Natural killer cell (primary cell): Measurements from ENCODE around the gene KRT3. TPM values are rescaled to one million over a fixed set of nuclear protein-coding genes. Genes with fewer than 3 reads are reported as not detected.
"Not testable (repeated sequence)": the region's sequence is repeated elsewhere in the genome, so short reads cannot be mapped to it uniquely, and the experiment has no call there.

ENCODE experiments used
- ATAC-seq, 3 donors: fragments of 150-1000 bp in 2 of 3; fragments of 200-7000 bp in 1 of 3; cut with Tn5 transposase; 1 replicate in 1 of 3; 2 replicates in 2 of 3; pipeline ENCODE4 v1.10.0; 2021; ENCODE audit warnings: mild to moderate bottlenecking in 2 of 3, moderate library complexity in 2 of 3
- DNase-seq, 2 donors: peaks; one replicate each; pipeline versions ENCODE4 v3.0.0 to v3.0.0-alpha.2; 2013 to 2021; ENCODE audit warnings: mixed read lengths in 1 of 2
- H3K27ac ChIP-seq: one replicate; pipeline ENCODE4 v1.5.1; 2013; ENCODE audit warnings: mild to moderate bottlenecking, low read length
- H3K27me3 ChIP-seq: one replicate; pipeline ENCODE4 v1.6.1; 2013; ENCODE audit warnings: low read length; ENCODE audit not compliant: control insufficient read depth, insufficient read depth
- H3K36me3 ChIP-seq: one replicate; pipeline ENCODE4 v1.6.1; 2013; ENCODE audit warnings: low read length; ENCODE audit not compliant: control insufficient read depth, insufficient read depth
- H3K4me1 ChIP-seq: one replicate; pipeline ENCODE4 v1.6.1; 2013; ENCODE audit warnings: low read length; ENCODE audit not compliant: control insufficient read depth, insufficient read depth
- H3K4me3 ChIP-seq: one replicate; pipeline ENCODE4 v1.5.1; 2013; ENCODE audit warnings: low read length
- H3K9me3 ChIP-seq: one replicate; pipeline ENCODE4 v1.6.1; 2013; ENCODE audit warnings: low read length; ENCODE audit not compliant: control insufficient read depth, insufficient read depth
- H3K27ac Mint-ChIP-seq, 2 donors: one replicate each; pipeline ENCODE4 v1.8.0; 2022; ENCODE audit warnings: mild to moderate bottlenecking in 2 of 2, mixed read lengths in 2 of 2, moderate library complexity in 1 of 2
- H3K27me3 Mint-ChIP-seq, 2 donors: one replicate each; pipeline ENCODE4 v1.8.0; 2022; ENCODE audit warnings: low read depth in 2 of 2, mixed read lengths in 2 of 2
- H3K36me3 Mint-ChIP-seq: one replicate; pipeline ENCODE4 v1.8.0; 2022; ENCODE audit warnings: mixed read lengths
- H3K4me1 Mint-ChIP-seq, 2 donors: one replicate each; pipeline ENCODE4 v1.8.0; 2022; ENCODE audit warnings: mixed read lengths in 2 of 2
- H3K4me3 Mint-ChIP-seq: one replicate; pipeline ENCODE4 v1.8.0; 2022; ENCODE audit warnings: mild to moderate bottlenecking, moderate library complexity, mixed read lengths
- H3K9me3 Mint-ChIP-seq, 2 donors: one replicate each; pipeline ENCODE4 v1.8.0; 2022; ENCODE audit warnings: mixed read lengths in 2 of 2
- CTCF ChIP-seq: fragments of 200-600 bp; IDR thresholded peaks from one replicate; pipeline ENCODE4 v1.8.0; 2022; ENCODE audit warnings: antibody characterized with exemption
- WGBS: methylation state at CpG from one replicate; pipeline ENCODE4 v1.1.7; 2013; ENCODE audit warnings: missing lambda C conversion rate; ENCODE audit not compliant: insufficient coverage; 5-methylcytosine and 5-hydroxymethylcytosine counted together
- intact Hi-C: fragments of 100-400 bp; cut with micrococcal nuclease; formaldehyde crosslinking; loops from one replicate; pipeline ENCODE4 v1.14.2; 2022
- total RNA-seq, 4 donors: library from RNA; stranded (reverse); fragments of 120-200 nt in 1 of 4; gene quantifications; one replicate each; pipeline versions ENCODE4 v1.2.3 to v1.2.4, GENCODE V29; 2013 to 2022

Gene KRT3
- total RNA-seq, 3 donors from 2014 or later (not counting 1 experiment from before 2014, with no cell fraction given) = not detected

- no peak overlapping the region for H3K27ac ChIP-seq
- H3K36me3 Mint-ChIP-seq = no peaks in the 10 kb centered on the region
- intact Hi-C loops = no loop called here
- no peak overlapping the region for H3K4me3 ChIP-seq
- H3K4me1 ChIP-seq = no peaks in the 10 kb centered on the region
- H3K9me3 ChIP-seq = peaks cover 20% of the 10 kb centered on the region
- TF ChIP-seq CTCF = no peak
- H3K4me3 Mint-ChIP-seq = no peak overlapping the region
- DNase-seq (no peak), ATAC-seq (no peak)
- H3K4me1 Mint-ChIP-seq = no peaks in the 10 kb centered on the region
- H3K36me3 ChIP-seq = no peaks in the 10 kb centered on the region
- H3K27me3 ChIP-seq = no peaks in the 10 kb centered on the region
- peaks cover 2 to 7% of the 10 kb centered on the region in 2 donors for H3K9me3 Mint-ChIP-seq
- peaks cover 0 to 13% of the 10 kb centered on the region in 2 donors for H3K27me3 Mint-ChIP-seq
- 79% methylated on average over 9 of the region's 9 CpGs for WGBS
- H3K27ac Mint-ChIP-seq = no peak overlapping the region
These were observed 32.8 kb downstream of the KRT3 start for GRCh38 chr12:52763036-52763659.

- no peak overlapping the region for H3K27ac ChIP-seq
- TF ChIP-seq CTCF = no peak
- Mint-ChIP-seq H3K9me3 (peaks cover 2 to 7% of the 10 kb centered on the region in 2 donors), H3K4me1 (no peaks in the 10 kb centered on the region), H3K27me3 (peaks cover 0 to 13% of the 10 kb centered on the region in 2 donors), H3K27ac (no peak overlapping the region), H3K4me3 (no peak overlapping the region), H3K36me3 (no peaks in the 10 kb centered on the region)
- H3K27me3 ChIP-seq = peaks cover 2% of the 10 kb centered on the region
- H3K4me3 ChIP-seq = no peak overlapping the region
- peaks cover 20% of the 10 kb centered on the region for H3K9me3 ChIP-seq
- 83% methylated on average over 2 of the region's 2 CpGs for WGBS
- DNase-seq (no peak), ATAC-seq (no peak)
- intact Hi-C loops = no loop called here
- no peaks in the 10 kb centered on the region for H3K36me3 ChIP-seq
- no peaks in the 10 kb centered on the region for H3K4me1 ChIP-seq
These were observed 34.1 kb downstream of the KRT3 start for GRCh38 chr12:52761802-52762201.

- intact Hi-C loops, H3K27ac ChIP-seq, H3K9me3 Mint-ChIP-seq, H3K36me3 Mint-ChIP-seq, ATAC-seq, H3K27ac Mint-ChIP-seq, H3K27me3 ChIP-seq, H3K36me3 ChIP-seq, H3K4me1 ChIP-seq, H3K4me3 ChIP-seq, H3K4me3 Mint-ChIP-seq, H3K4me1 Mint-ChIP-seq, DNase-seq: not testable (repeated sequence)
- H3K27me3 Mint-ChIP-seq = peaks cover 0 to 10% of the 10 kb centered on the region in 2 donors
- WGBS = 94% methylated on average over 8 of the region's 8 CpGs
- H3K9me3 ChIP-seq = peaks cover 20% of the 10 kb centered on the region
These were observed 34.7 kb downstream of the KRT3 start for GRCh38 chr12:52761218-52761617.

- H3K36me3 Mint-ChIP-seq = no peaks in the 10 kb centered on the region
- no peak for DNase-seq
- Histone ChIP-seq H3K36me3 (no peaks in the 10 kb centered on the region), H3K4me1 (no peaks in the 10 kb centered on the region), H3K9me3 (peaks cover 20% of the 10 kb centered on the region), H3K4me3 (no peak overlapping the region), H3K27me3 (peaks cover 2% of the 10 kb centered on the region), H3K27ac (no peak overlapping the region)
- peaks cover 2 to 7% of the 10 kb centered on the region in 2 donors for H3K9me3 Mint-ChIP-seq
- no peak for TF ChIP-seq CTCF
- ATAC-seq = no peak
- H3K27ac Mint-ChIP-seq = no peak overlapping the region
- H3K27me3 Mint-ChIP-seq = peaks cover 0 to 8% of the 10 kb centered on the region in 2 donors
- no peaks in the 10 kb centered on the region for H3K4me1 Mint-ChIP-seq
- intact Hi-C loops = no loop called here
- H3K4me3 Mint-ChIP-seq = no peak overlapping the region
These were observed 35.3 kb downstream of the KRT3 start for GRCh38 chr12:52760623-52761022.
